Measurements from ENCODE around the gene POLQ.
"Not testable (repeated sequence)": the region's sequence is repeated elsewhere in the genome, so short reads cannot be mapped to it uniquely, and the experiment has no call there.

The POLQ gene

DNA sequence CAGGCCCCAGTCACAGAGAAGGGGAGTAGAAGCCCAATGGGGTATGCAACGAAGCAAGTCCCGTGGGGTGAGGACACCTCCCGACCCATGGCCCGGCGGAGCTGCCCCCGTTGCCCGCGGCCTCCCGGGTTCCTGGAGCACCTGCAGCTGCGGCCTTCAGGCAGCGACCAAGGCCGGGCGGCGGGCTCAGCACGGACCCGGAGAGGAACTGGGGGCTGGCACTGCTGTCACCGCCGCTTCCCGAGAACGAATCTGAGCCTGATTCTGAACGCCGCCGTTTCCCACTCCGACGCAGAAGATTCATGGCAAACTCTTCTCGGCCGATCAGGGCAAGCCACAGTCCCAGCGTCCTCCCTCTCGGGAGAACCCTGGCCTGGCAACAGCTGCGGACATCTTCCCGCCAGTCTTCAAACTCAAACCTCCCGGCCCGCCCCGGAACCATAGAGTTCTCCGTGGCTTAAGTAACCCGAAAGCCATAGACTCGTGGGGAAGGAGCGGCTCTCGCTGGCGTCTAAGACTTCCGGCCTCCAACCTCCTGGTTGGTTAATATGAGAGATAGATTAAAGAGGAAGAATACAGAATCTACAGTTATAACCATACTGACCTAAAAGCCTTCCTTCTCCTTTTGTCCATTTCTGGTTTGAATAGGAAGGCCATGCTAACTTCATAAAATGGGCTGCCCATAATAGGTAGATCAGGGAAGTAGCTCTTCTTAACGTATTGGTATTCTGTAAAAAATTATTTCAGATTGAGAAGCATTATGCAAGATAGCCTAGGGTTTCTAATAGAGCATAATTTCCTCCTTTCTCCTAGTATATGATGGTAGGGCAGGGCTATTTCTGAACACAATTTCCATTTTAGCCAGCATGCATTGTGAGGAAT lies at the start of gene POLQ:
Gene POLQ (minus strand): TSS at position 415 of the 882 bp plus-strand sequence. CDS start 111 bp downstream, at position 304.
- peak; percentile 58 to 78 (median 75) for DNase-seq

DNA sequence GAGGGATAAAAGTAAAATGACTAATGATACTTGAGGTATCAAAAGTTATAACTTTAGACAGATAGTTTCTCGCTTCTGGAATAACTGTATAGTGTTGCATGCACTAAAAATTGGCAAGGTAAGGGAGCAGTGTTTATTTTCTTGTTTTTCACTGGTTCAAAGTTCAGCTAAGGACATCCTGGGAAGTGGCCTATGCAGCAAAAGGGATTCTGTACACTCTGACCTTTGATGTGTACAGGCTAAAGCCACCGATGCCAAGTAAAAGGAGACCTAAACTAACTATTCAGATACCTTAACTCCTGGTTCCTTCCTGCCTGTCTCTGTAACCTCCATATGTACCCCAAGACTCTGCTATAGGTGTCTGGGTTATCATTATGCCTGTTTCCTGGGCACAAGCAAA lies 49.1 kb upstream of the POLQ start:
- DNase-seq = no peak

DNA sequence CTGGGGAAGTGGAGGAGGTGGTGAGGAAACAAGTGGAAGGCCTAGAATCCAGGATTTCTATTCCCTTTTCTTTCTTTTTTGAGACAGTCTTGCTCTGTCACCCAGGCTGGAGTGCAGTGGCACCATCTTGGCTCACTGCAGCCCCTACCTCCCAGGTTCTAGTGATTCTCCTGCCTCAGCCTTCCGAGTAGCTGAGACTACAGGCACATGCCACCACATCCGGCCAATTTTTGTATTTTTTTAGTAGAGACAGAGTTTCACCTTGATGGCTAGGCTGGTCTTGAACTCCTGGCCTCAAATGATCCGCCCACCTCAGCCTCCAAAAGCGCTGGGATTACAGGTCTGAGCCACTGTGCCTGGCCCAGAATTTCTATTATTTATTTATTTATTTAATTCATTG lies 48.0 kb upstream of the POLQ start:
- DNase-seq = not testable (repeated sequence)

DNA sequence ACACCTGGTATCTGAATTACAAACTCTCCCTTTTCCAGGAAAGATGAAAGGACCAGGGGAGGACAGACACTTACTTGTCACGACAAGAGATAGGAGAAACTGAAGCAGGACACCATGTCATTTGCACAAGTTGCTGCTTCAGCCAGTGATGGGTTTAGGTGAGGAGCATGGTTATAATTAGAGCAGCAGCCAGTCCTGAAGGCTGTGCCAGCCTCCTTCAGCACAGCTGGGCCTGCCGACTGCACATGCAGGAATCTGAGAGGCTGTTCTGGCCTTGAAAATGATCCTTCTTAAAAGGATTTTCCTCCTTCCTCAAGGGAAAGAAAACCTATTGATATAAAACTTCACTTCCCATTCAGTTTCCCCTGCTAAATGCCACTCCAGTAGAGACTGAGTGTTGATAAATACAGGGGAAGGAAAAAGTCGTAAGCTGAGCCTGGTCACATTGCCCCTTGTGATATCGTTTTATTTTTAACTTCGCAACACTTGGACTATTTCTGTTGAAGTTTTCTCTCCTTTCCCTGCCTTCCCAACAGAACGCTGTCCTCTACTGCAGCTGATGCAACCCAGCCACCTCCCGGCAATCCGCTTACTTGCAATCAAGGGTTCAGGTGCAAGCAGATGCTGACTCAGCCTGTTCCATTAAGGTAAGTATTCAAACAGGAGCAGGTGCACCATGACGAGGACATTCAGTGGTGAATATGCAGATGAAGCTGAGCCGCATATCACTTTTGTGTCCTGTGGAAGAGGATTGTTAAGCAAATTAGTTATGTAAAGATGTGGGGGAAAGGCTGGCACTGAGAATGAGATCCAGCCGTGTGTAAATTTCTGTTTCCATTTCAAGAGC lies 47.3 kb upstream of the POLQ start, which contains the start of gene FBXO40:
Gene FBXO40 (plus strand): TSS at position 524 of the 847 bp plus-strand sequence. CDS start 27,197 bp downstream, outside the sequence.
- no peak for DNase-seq

DNA sequence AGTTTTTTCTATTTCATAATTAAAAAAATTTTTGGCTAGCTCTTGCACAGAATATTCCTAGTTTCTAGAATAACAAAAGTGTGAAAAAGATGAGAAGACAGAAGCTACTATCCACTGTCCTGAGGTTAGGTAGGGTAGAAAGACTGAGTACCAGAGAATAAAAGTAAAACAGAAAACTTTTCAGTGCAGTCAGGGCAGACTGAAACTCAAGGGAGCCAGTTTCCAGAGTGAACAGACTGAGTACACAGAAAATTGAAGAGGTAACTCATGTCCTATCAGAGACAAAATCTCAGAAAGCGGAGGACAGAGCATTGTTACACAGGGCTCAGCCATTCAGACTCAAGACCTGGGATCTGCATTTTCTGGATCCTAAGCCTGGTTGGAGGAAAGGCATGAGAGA lies 38.6 kb upstream of the POLQ start:
- DNase-seq = no peak

DNA sequence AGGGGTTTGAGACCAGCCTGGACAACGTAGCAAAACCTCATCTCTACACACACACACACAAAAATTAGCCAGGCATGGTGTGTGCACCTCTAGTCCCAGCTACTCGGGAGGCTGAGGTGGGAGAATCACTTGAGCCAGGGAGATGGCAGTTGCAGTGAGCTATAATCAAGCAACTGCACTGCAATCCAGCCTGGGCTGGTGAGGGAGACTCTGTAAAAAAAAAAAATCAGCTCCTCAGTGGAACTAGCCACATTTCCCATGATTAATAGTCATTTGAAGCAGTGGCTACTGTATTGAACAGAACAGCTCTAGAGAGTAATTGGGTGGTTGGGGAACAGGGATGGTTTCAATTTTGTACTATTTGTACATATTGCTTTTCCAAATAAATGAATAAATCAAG lies 35.9 kb upstream of the POLQ start:
- DNase-seq = no peak

DNA sequence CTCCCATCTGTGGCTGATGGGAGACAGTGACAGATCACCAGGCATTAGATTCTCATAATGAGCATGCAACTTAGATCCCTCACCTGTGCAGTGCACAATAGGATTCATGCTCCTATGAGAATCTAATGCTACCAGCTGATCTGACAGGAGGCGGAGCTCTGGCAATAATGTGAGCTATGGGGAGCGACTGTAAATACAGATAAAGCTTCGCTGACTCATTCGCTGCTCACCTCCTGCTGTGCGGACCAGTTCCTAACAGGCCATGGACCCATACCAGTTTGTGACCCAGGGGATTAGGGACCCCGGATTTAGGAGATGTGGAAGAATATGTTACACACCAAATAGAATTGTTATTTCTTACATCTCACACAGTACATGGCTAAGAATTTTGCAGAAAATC lies 28.7 kb upstream of the POLQ start:
- DNase-seq = no peak

DNA sequence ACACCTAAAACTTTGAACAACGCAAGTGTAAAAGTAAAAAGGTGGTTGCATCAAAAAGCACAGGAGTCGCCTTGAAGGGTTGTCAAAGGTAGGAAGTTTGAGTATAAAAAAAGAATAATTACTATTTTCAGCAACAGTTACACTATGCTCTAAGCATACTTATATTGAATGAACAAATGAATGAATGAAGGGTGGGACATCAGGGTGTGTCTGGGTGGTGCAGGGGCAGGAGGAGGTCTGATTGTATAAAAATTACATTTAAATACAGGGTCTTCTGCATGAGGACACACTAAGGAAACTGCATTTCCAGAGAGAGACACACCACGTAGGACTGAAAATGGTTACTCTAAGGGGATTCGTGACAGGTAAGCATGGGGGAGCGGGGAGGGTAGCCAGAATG lies 21.9 kb upstream of the POLQ start, which contains the start of gene ARGFX:
Gene ARGFX (plus strand): TSS at position 301 of the 400 bp plus-strand sequence. CDS start 2,765 bp downstream, outside the sequence.
- no peak for DNase-seq

DNA sequence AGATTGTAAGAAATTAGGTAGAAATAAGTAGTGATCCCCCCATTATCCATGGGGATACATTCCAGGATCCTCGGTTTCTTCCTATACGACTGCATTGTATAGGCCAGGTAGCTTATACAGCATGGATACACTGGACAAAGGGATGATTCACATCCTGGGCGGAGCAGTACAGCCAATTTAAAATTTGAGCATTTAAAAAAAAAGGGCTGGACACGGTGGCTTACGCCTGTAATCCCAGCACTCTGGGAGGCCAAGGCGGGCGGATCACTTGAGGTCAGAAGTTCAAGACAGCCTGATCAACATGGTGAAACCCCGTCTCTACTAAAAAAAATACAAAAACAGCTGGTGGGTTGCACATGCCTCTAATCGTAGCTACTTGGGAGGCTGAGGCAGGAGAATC lies 21.0 kb upstream of the POLQ start:
- DNase-seq = no peak

DNA sequence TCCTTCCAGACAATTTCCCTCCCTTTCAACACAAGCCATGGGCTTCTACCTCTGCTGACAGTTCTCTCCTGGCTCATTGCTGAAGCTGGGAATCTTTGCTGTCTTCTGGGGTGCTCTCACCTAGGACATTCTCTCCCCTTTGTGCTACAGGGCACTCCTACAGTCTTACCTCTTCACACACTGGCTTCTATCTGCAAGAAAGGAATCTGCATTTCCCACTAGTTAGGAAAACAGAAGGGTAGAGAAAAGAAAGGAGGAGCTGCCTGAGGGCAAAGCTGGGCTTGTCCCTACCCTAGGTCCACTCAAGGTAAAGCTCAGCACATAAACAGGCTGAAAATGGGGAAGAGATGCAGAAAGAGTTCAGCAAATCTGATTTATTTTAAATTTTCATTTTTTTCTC lies 16.4 kb upstream of the POLQ start:
- DNase-seq = no peak

DNA sequence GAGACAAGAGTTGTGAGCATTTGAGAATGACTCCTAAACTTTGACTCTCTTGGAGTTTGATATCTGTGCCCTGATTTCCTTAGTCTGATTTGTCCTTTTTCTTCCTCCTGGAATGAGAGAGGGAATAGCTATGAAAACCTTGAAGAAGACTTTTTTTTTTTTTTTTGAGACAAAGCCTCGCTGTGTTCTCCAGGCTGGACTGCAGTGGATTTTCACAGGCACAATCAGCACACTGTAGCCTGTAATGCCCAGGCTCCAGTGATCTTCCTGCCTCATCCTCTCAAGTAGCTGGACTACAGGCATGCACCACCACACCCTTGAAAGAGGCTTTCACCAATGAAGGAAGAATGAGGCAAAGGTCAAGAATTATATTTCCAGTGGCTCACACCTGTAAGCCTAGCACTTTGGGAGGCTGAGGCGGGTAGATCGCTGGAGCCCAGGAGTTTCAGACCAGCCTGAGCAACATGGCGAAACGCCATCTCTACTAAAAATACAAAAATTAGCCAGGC lies 11.7 kb upstream of the POLQ start:
- no peak for DNase-seq

DNA sequence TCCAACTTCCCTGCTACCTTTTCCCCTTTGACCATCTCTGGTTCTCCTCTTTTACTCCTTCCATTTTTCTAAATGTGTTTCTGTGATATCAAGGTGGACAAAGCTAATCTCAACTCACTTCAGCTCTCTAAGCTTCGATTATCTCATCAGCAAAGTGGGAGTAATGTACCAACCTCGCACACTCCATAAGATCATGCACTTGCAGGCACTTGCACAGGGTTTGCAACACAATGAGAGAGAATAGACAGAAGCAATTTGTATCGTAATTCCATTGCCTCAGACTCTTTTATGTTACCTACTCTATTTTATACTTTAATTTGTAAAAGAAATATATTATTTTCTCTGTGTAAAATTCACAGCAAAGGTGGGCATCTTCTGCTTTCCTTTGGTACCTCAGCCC lies 7.0 kb upstream of the POLQ start:
- DNase-seq = no peak

DNA sequence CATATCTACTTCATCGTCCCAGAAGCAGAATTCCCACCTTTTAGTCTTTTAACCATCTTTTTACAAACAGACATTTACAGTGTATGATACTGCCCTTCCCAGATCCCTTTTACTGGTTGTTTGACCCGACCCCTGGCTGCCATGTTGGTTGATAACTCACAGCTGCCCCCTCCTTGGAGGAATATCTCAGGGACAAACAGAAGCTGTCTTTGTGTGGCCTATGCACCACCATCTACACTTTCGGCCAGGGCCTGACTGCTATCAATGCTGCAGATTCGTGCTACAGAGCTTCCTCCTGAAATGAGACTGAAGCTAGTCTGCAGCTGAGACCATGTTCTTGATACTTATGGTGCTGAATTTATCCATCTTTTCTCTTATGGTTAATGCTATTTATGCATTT lies 6.6 kb upstream of the POLQ start:
- no peak for DNase-seq

DNA sequence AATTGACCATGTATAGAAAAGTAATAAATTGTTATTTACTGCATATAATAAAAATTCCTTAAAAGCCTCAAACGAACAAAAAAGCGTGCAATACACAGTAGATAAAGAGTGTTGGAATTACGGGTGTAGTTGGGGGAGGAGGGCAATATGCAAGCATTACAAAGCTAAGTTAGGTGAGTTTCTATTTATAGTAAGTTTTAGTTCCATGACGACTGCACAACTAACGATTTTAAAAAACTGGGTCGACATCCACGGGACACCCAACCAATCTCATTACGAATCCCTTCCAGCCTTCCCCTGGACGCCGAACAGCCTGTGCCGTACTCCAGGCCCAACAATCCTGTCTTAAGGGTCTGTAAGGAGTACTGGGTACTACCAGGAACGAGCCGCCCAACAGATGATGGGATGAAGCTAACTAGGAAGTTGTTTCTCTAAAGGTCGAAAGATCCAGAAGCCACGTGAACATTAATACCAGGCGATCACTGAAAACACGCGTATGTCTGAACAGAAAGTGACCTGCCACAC lies 677 bp downstream of the POLQ start:
- no peak for DNase-seq

DNA sequence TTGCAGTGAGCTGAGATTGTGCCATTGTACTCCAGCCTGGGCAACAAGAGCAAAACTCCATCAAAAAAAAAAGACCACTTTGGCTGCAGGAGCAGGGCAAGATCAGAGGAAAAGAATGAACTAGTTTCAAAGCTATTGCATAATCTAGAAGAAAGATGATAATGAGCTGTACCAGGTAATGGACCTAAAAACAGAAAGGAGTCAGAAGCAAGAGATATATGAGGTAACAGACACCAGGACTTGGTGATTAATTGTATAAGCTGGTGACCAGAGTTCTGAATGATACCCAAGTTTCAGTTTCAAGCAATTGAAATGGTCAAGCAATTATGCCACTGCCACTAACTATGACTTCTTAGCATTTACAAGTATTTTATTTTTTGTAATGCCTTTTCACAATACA lies 2.9 kb downstream of the POLQ start:
- DNase-seq = no peak

DNA sequence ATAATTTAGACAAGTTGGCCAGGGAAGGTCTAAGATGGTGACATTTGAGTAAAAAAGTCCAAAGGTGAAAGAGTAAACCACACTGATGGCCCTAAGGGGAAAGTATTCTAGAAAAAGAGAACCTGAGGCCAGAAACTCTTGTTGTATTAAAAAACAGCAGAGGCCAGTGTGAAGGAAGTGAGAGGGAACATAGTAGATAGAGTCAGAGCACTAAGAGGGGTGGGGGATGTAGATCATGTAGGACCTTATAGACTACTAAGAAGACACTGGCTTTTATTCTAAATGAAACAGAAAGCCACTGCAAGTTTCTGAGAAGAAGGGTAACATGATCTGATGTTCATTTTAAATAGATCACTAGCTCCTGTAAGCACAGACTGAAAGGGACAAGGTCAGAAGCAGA lies 14.5 kb downstream of the POLQ start:
- DNase-seq = no peak

DNA sequence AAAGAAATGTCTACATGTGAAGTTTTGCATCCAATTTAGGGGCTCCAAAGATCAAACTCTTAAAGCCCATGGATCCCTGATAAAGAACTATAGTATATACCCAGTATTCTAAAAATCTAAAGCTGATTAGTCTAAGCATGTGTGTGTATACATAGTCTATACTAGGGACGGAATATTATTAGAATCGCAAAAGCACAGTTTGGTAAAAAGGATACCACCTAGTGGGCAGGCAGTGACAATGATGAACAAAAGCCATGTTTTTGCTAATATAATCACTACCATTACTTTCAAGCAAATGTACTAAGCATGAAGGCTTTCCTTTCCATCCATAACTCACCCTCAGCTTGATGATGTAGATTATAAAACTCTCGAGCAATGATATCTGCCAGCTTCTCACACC lies 16.5 kb downstream of the POLQ start:
- no peak for DNase-seq

DNA sequence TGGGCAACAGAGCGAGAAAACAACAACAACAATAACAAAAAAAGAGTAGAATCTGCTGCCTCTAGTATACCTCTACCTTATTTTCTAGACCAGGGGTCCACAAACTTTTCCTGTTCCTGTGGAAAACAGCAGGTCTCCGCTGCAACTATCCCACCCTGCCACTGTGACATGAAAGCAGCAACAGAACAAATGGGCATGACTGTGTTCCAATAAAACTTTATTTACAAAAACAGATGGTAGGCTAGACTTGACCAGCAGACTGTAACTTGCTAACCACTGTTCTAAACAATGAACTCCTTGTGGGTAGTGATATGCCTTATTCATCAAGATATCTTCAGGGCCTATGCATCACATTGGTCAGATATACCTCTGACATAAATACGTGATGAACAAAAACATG lies 25.3 kb downstream of the POLQ start:
- no peak for DNase-seq

DNA sequence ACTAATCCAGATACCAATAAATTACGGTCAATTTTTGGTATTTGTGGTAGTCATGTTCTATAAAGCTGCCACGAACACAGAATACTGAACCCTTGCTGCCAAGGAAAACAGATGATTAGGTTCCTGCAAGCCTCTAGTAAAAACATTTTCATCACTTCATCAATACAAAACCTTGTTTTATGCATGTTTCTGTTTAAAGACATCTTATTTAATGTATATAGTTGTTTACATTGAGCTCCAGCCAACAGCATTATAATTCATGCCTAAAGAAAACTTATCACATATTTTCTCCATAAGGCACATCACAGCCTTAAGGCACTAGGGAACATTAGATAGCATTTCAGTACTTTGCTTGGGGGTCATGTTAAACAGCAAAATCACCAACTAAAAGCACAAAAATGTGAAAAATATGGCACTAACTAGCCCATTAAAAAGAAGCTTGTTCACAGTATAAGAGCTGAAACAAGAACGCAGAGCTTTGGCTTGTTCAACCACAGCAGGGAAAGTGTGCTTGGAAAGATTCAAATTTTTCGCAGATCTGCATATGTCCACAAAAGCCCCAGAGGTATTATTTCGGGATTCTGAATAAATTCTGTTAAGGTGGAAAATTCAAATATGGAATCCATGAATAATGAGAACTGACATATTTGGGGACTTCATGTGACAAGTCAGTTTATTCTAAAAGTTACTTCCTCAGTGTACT lies 27.7 kb downstream of the POLQ start:
- no peak for DNase-seq

DNA sequence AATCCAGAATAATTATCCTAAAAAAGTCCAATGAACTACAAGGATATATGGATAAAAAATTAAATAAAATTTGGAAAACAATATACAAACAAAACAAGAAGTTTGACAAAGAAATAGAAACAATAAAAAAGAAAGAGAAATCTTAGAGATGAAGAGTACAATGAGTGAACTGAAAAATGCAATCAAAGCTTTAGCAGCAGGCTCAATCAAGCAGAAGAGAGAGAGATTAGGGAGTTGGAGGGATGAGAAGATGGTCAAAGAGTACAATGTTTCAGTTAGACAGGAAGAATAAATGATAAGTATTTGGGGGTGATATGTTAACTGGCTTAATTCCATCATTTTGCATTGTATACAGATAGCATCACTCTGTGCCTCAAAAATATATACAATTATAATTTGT lies 29.9 kb downstream of the POLQ start:
- DNase-seq = no peak

DNA sequence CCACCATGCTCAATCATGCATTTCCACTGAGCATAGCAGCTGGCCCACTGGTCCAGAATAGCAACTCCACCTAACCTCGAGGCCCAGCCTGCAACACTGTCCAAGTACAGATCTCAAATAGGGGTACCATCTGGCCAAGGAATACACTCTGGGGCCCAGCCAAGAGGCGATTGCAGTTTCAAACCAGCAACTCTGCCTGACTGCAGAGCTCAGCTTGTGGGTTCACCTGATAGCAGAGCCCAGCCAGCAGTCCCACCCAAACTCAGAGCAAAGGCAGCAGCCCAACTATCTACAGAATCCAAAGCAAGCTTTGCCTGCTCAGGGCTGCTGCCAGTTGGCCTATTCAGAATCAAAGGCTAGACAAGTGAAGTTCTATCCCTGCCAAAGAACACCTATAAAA lies 30.5 kb downstream of the POLQ start:
- DNase-seq = no peak

DNA sequence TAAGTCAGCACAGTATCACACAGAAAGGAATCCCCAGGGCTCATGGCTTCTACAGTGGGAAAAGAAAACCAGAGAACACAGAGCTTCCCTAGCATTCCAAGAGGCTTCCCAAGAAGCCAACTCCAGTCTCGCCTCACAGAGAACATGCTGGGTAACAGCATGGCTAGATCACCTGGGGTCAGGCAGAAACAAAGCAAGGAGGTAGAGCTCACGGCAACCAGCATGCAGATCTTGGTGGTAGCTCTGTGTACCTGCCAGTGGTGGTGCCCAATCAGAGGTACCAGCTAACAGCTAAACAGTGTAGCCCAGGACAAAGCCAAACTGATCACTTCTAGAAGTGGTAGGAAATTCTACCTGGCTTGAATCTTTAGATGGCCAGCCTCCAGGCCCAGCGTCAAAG lies 31.3 kb downstream of the POLQ start:
- DNase-seq = no peak

DNA sequence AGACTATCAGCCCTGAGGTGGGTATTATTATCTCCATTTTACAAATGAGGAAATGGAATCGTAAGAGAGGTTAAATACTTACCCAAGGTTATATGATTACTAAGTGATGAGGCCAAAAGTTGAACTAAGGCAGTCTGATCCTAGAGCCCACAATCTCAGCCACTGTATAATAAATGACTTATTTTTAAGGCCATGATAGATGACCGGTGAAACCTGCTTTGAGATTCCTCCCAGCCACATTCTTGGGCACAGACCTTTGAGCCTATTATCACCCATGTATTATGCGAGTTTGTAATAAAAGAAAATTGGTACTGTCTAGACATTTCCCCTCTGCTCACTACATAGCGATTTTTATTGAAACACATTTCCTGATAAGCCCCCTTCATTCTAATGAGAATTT lies 37.4 kb downstream of the POLQ start:
- DNase-seq = no peak

Measured in activated CD4-positive, CD25-positive, alpha-beta regulatory T cell (primary cell).